Neuronal stem cell (in vitro differentiated cells): Measurements from ENCODE around the gene ALOX15B.
A peak's percentile ranks its signal among the peaks of the same experiment; 100 is the strongest.

Experiments
- DNase-seq: peaks from one replicate; pipeline ENCODE4 v3.0.0-alpha.2; 2013; ENCODE audit warnings: low spot score
- H2AFZ ChIP-seq: one replicate; pipeline ENCODE4 v1.6.1; 2013; ENCODE audit warnings: mild to moderate bottlenecking, low read length, inconsistent platforms
- H2AK5ac ChIP-seq: 2 replicates; pipeline ENCODE4 v1.6.1; 2013; ENCODE audit warnings: low read depth, mild to moderate bottlenecking, inconsistent platforms, low read length, moderate library complexity, mixed read lengths
- H2BK120ac ChIP-seq: 2 replicates; pipeline ENCODE4 v1.6.1; 2013; ENCODE audit warnings: low read depth, mild to moderate bottlenecking, inconsistent platforms, low read length, moderate library complexity, mixed read lengths
- H2BK12ac ChIP-seq: one replicate; pipeline ENCODE4 v1.6.1; 2013; ENCODE audit warnings: low read length, inconsistent platforms
- H2BK15ac ChIP-seq: 2 replicates; pipeline ENCODE4 v1.6.1; 2013; ENCODE audit warnings: mild to moderate bottlenecking, low read length, inconsistent platforms, mixed read lengths
- H2BK5ac ChIP-seq: one replicate; pipeline ENCODE4 v1.6.1; 2013; ENCODE audit warnings: inconsistent platforms, mild to moderate bottlenecking, low read length, moderate library complexity
- H3K14ac ChIP-seq: one replicate; pipeline ENCODE4 v1.6.1; 2013; ENCODE audit warnings: low read length, inconsistent platforms
- H3K18ac ChIP-seq: 2 replicates; pipeline ENCODE4 v1.6.1; 2013; ENCODE audit warnings: low read length, inconsistent platforms
- H3K23ac ChIP-seq: 2 replicates; pipeline ENCODE4 v1.6.1; 2013; ENCODE audit warnings: low read depth, mild to moderate bottlenecking, mixed read lengths, low read length, inconsistent platforms; ENCODE audit not compliant: poor library complexity
- H3K27ac ChIP-seq: replicated peaks from 3 replicates; pipeline ENCODE4 v1.5.1; 2013; ENCODE audit warnings: low read length, inconsistent platforms
- H3K27me3 ChIP-seq, 3 experiments: 2 replicates each; pipeline ENCODE4 v1.6.1; 2013; ENCODE audit warnings: low read length in 3 of 3, mild to moderate bottlenecking in 2 of 3, inconsistent platforms in 1 of 3, low read depth in 1 of 3, mixed read lengths in 1 of 3, moderate library complexity in 1 of 3; ENCODE audit not compliant: control insufficient read depth in 3 of 3, insufficient read depth in 3 of 3
- H3K36me3 ChIP-seq, 2 donors: replicated peaks in 1 of 2; 2 replicates each; pipeline ENCODE4 v1.6.1; 2013; ENCODE audit warnings: low read length in 2 of 2; ENCODE audit not compliant: control insufficient read depth in 2 of 2, insufficient read depth in 2 of 2
- H3K4ac ChIP-seq: 2 replicates; pipeline ENCODE4 v1.6.1; 2013; ENCODE audit warnings: inconsistent platforms, mild to moderate bottlenecking, low read length, moderate library complexity
- H3K4me1 ChIP-seq, 2 donors: 1 replicate in 1 of 2; 2 replicates in 1 of 2; pipeline ENCODE4 v1.6.1; 2013; ENCODE audit warnings: low read length in 2 of 2, low read depth in 1 of 2; ENCODE audit not compliant: control insufficient read depth in 2 of 2, insufficient read depth in 1 of 2
- H3K4me2 ChIP-seq: one replicate; pipeline ENCODE4 v1.6.1; 2013; ENCODE audit warnings: mild to moderate bottlenecking, low read length, inconsistent platforms; ENCODE audit not compliant: insufficient read depth, poor library complexity, severe bottlenecking
- H3K4me3 ChIP-seq, 2 donors: 2 replicates each; pipeline ENCODE4 v1.5.1; 2013; ENCODE audit warnings: low read length in 2 of 2, mild to moderate bottlenecking in 2 of 2, inconsistent platforms in 1 of 2, moderate library complexity in 1 of 2
- H3K79me1 ChIP-seq: one replicate; pipeline ENCODE4 v1.6.1; 2013; ENCODE audit warnings: low read depth, mild to moderate bottlenecking, inconsistent platforms, low read length, moderate library complexity
- H3K9ac ChIP-seq: one replicate; pipeline ENCODE4 v1.6.1; 2013; ENCODE audit warnings: mild to moderate bottlenecking, low read depth, low read length, inconsistent platforms; ENCODE audit not compliant: poor library complexity
- H3K9me3 ChIP-seq, 2 donors: replicated peaks in 1 of 2; 2 replicates each; pipeline versions ENCODE3 to v1.6.1; 2013; ENCODE audit warnings: low read length in 2 of 2, mild to moderate bottlenecking in 2 of 2, inconsistent platforms in 1 of 2, low read depth in 1 of 2, mixed read lengths in 1 of 2, moderate library complexity in 1 of 2; ENCODE audit not compliant: control insufficient read depth in 2 of 2, insufficient read depth in 1 of 2
- H4K8ac ChIP-seq: one replicate; pipeline ENCODE4 v1.6.1; 2013; ENCODE audit warnings: low read depth, mild to moderate bottlenecking, inconsistent platforms, low read length, moderate library complexity
- H4K91ac ChIP-seq: one replicate; pipeline ENCODE4 v1.6.1; 2013; ENCODE audit warnings: low read length, low read depth, mild to moderate bottlenecking, inconsistent platforms; ENCODE audit not compliant: poor library complexity
- whole genome bisulfite sequencing, 2 donors: extraction: QIAGEN DNeasy Blood & Tissue Kit; methylation state at CpG; one replicate each; pipeline ENCODE4 v1.1.7; 2013; ENCODE audit warnings: missing lambda C conversion rate in 2 of 2, mixed read lengths in 1 of 2; ENCODE audit not compliant: insufficient read length in 2 of 2, insufficient replicate concordance in 1 of 2; ENCODE audit errors: extremely low coverage in 2 of 2; 5-methylcytosine and 5-hydroxymethylcytosine counted together

ALOX15B gene

GRCh38 chr17:8019665-8020650 is 18.9 kb upstream of the ALOX15B start:
- H3K23ac ChIP-seq: peak overlapping the region; percentile 62
- H3K4me2 ChIP-seq: no peak overlapping the region
- no peak overlapping the region for H2BK15ac ChIP-seq
- H3K27ac ChIP-seq: no peak overlapping the region
- H3K18ac ChIP-seq: peak overlapping the region; percentile 67
- peaks cover 2% of the 10 kb centered on the region for H3K79me1 ChIP-seq
- no peak overlapping the region for H3K9ac ChIP-seq
- no peak overlapping the region for H4K91ac ChIP-seq
- no peak overlapping the region for H2BK120ac ChIP-seq
- H3K27me3 ChIP-seq: peaks cover 3 to 64% (median 15%) of the 10 kb centered on the region in 3 experiments
- no peaks in the 10 kb centered on the region for H3K9me3 ChIP-seq
- H3K4me3 ChIP-seq: no peak overlapping the region
- no peaks in the 10 kb centered on the region for H3K36me3 ChIP-seq
- no peak overlapping the region for H2AFZ ChIP-seq
- no peak for DNase-seq
- H3K4ac ChIP-seq: no peak overlapping the region
- H2AK5ac ChIP-seq: peak overlapping the region; percentile 42
- WGBS, 2 donors: no CpG with 5 or more reads among the region's 16 CpGs
- no peak overlapping the region for H4K8ac ChIP-seq
- H3K4me1 ChIP-seq: peaks cover 0 to 12% of the 10 kb centered on the region in 2 donors
- H2BK5ac ChIP-seq: no peak overlapping the region
- H3K14ac ChIP-seq: peak overlapping the region; percentile 66
- no peak overlapping the region for H2BK12ac ChIP-seq

- no peak overlapping the region for H3K18ac ChIP-seq
- no peaks in the 10 kb centered on the region for H3K9me3 ChIP-seq
- H3K9ac ChIP-seq: no peak overlapping the region
- no peak overlapping the region for H2AFZ ChIP-seq
- H3K79me1 ChIP-seq: no peaks in the 10 kb centered on the region
- no CpG with 5 or more reads among the region's 9 CpGs for WGBS, 2 donors
- peaks cover 0 to 62% (median 5%) of the 10 kb centered on the region in 3 experiments for H3K27me3 ChIP-seq
- peaks cover 0 to 10% of the 10 kb centered on the region in 2 donors for H3K4me1 ChIP-seq
- no peak overlapping the region for H2BK12ac ChIP-seq
- peak overlapping the region; percentile 48 for H4K8ac ChIP-seq
- H2BK120ac ChIP-seq: no peak overlapping the region
- H3K36me3 ChIP-seq: no peaks in the 10 kb centered on the region
- no peak overlapping the region for H3K4me3 ChIP-seq
- no peak overlapping the region for H2BK5ac ChIP-seq
- no peak overlapping the region for H3K4me2 ChIP-seq
- no peak overlapping the region for H3K23ac ChIP-seq
- no peak overlapping the region for H3K14ac ChIP-seq
- H4K91ac ChIP-seq: no peak overlapping the region
- DNase-seq: no peak
- no peak overlapping the region for H2BK15ac ChIP-seq
- H3K4ac ChIP-seq: no peak overlapping the region
- H3K27ac ChIP-seq: no peak overlapping the region
- no peak overlapping the region for H2AK5ac ChIP-seq
These were observed 17.9 kb upstream of the ALOX15B start for GRCh38 chr17:8020776-8021564.

- H3K9ac ChIP-seq: no peak overlapping the region
- H3K4me2 ChIP-seq: no peak overlapping the region
- H3K79me1 ChIP-seq: no peaks in the 10 kb centered on the region
- no CpG with 5 or more reads among the region's 13 CpGs for WGBS, 2 donors
- H2AFZ ChIP-seq: no peak overlapping the region
- H3K27ac ChIP-seq: no peak overlapping the region
- no peak overlapping the region for H3K23ac ChIP-seq
- no peak overlapping the region for H3K4me3 ChIP-seq
- H2BK5ac ChIP-seq: no peak overlapping the region
- H3K36me3 ChIP-seq: no peaks in the 10 kb centered on the region
- H4K8ac ChIP-seq: no peak overlapping the region
- H2BK15ac ChIP-seq: peak overlapping the region; percentile 86
- H3K4me1 ChIP-seq: peaks cover 0 to 9% of the 10 kb centered on the region in 2 donors
- H3K9me3 ChIP-seq: no peaks in the 10 kb centered on the region
- H3K18ac ChIP-seq: peak overlapping the region; percentile 41
- no peak overlapping the region for H3K14ac ChIP-seq
- DNase-seq: no peak
- H4K91ac ChIP-seq: no peak overlapping the region
- H3K4ac ChIP-seq: no peak overlapping the region
- H2BK12ac ChIP-seq: peak overlapping the region; percentile 16
- no peak overlapping the region for H2BK120ac ChIP-seq
- H2AK5ac ChIP-seq: no peak overlapping the region
- peaks cover 0 to 57% (median 0%) of the 10 kb centered on the region in 3 experiments for H3K27me3 ChIP-seq
These were observed 17.1 kb upstream of the ALOX15B start for GRCh38 chr17:8021565-8022359.
